NCI-H226 (cell line): ENCODE data around the gene FKBP1A.
"Not testable (repeated sequence)": the region's sequence is repeated elsewhere in the genome, so short reads cannot be mapped to it uniquely, and the experiment has no call there.

Experiments
- DNase-seq: peaks from one replicate; pipeline ENCODE4 v3.0.0-alpha.2; 2015

The FKBP1A gene

GRCh38 chr20:1415667-1416468 lies 23.0 kb upstream of the FKBP1A start:
- DNase-seq: peak; percentile 83

GRCh38 chr20:1414982-1415381 lies 22.1 kb upstream of the FKBP1A start:
- no peak for DNase-seq

GRCh38 chr20:1405801-1406200 lies 12.9 kb upstream of the FKBP1A start:
- no peak for DNase-seq

GRCh38 chr20:1403624-1404023 lies 10.8 kb upstream of the FKBP1A start:
- DNase-seq: no peak

- peak; percentile 80 for DNase-seq
Observed at GRCh38 chr20:1402149-1402548, 9.3 kb upstream of the FKBP1A start.

GRCh38 chr20:1401451-1401907 lies 8.6 kb upstream of the FKBP1A start:
- no peak for DNase-seq

GRCh38 chr20:1399678-1400366 lies 7.0 kb upstream of the FKBP1A start:
- DNase-seq: not testable (repeated sequence)

GRCh38 chr20:1398185-1398584 lies 5.3 kb upstream of the FKBP1A start:
- not testable (repeated sequence) for DNase-seq

GRCh38 chr20:1397710-1398109 lies 4.9 kb upstream of the FKBP1A start:
- DNase-seq: no peak

GRCh38 chr20:1396702-1397101 lies 3.8 kb upstream of the FKBP1A start:
- DNase-seq: no peak

- DNase-seq: no peak
Observed at GRCh38 chr20:1396264-1396663, 3.4 kb upstream of the FKBP1A start.

- no peak for DNase-seq
Observed at GRCh38 chr20:1394686-1395085, 1.8 kb upstream of the FKBP1A start.

GRCh38 chr20:1393507-1393882 lies 641 bp upstream of the FKBP1A start:
- no peak for DNase-seq

- no peak for DNase-seq
Observed at GRCh38 chr20:1392443-1392692, 486 bp downstream of the FKBP1A start.

GRCh38 chr20:1391640-1392442 lies 1.0 kb downstream of the FKBP1A start:
- DNase-seq: no peak

- DNase-seq: no peak
Observed at GRCh38 chr20:1390581-1391403, 2.1 kb downstream of the FKBP1A start.

GRCh38 chr20:1389703-1390580 lies 2.9 kb downstream of the FKBP1A start:
- DNase-seq: peak; percentile 17

GRCh38 chr20:1388741-1389483 lies 3.9 kb downstream of the FKBP1A start:
- no peak for DNase-seq

- DNase-seq: no peak
Observed at GRCh38 chr20:1388253-1388652, 4.6 kb downstream of the FKBP1A start.

- no peak for DNase-seq
Observed at GRCh38 chr20:1386323-1386722, 6.5 kb downstream of the FKBP1A start.
